Measurements from ENCODE around the gene OSBPL1A. TPM values are rescaled to one million over a fixed set of nuclear protein-coding genes. Genes with fewer than 3 reads are reported as not detected.

The OSBPL1A gene
- total and polyA plus RNA-seq, 2 experiments from 2014 or later = 23.1 to 33.3 TPM

DNA sequence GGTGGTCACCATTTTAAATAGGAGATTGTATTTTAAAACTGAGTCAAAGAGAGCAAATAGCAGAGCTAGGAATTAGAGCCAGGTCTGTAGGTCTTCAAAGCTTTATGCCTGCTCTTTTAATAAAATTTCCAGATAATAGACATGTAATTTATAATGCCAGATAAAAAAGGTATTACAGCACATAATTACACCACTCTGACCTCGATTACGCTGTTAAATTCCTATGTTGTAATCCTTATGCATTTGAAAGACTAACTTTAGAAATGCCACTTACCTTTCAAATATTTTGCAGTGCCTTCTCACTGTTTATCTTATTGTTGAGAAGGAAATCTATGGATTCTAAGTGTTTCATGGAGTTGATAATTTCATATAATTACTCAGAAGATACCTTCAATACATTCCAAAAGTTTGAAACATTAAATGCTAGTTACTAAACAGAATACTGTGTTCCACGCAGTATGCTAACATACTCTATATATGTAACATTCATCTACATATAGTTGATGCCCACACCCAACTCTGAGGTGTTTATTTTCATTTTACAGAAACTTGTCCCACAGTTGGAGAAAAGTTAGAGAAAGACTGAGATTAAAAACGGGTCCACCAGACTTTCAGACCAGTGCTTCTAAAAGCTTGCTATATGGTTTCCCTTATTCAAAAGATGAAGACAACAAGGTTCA is 120.0 kb downstream of the OSBPL1A start:
- H3K4me3 ChIP-seq = no peak overlapping the region
- H3K9me3 ChIP-seq (ENCODE audit: low read depth) = no peaks in the 10 kb centered on the region
- peaks cover under 1% of the 10 kb centered on the region for H3K4me1 ChIP-seq (ENCODE audit: low read depth)
- H3K27ac ChIP-seq = no peak overlapping the region
- no peaks in the 10 kb centered on the region for H3K27me3 ChIP-seq
- H3K36me3 ChIP-seq = no peaks in the 10 kb centered on the region
- TF ChIP-seq, protein P1, sequence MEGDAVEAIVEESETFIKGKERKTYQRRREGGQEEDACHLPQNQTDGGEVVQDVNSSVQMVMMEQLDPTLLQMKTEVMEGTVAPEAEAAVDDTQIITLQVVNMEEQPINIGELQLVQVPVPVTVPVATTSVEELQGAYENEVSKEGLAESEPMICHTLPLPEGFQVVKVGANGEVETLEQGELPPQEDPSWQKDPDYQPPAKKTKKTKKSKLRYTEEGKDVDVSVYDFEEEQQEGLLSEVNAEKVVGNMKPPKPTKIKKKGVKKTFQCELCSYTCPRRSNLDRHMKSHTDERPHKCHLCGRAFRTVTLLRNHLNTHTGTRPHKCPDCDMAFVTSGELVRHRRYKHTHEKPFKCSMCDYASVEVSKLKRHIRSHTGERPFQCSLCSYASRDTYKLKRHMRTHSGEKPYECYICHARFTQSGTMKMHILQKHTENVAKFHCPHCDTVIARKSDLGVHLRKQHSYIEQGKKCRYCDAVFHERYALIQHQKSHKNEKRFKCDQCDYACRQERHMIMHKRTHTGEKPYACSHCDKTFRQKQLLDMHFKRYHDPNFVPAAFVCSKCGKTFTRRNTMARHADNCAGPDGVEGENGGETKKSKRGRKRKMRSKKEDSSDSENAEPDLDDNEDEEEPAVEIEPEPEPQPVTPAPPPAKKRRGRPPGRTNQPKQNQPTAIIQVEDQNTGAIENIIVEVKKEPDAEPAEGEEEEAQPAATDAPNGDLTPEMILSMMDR (IDR thresholded peaks at IDR 0.05; ENCODE audit: low read depth, low read length) = no peak
- DNase-seq (ENCODE audit: low read depth in 1 of 2, low spot score in 1 of 2) = no peak

DNA sequence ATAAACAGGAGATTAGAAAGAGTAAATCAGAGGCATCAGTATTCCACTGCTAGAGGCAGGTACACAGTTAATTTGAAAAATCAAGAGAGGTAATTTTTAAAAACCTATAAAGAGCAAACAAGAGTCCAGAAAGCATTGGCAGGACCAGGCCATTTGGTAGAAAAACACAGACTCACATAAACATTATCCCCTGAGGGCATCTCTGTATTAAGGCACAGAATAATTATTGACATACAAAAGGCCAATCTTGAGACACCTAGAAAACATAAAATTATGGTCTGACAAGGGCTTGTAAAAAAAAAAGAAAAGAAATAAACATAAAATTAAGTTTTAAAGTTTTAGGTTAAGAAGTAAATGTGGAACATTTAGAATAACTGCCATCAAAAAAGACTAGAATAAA is 120.6 kb downstream of the OSBPL1A start:
- no peaks in the 10 kb centered on the region for H3K36me3 ChIP-seq
- H3K27me3 ChIP-seq = no peaks in the 10 kb centered on the region
- peaks cover 6% of the 10 kb centered on the region for H3K4me1 ChIP-seq (ENCODE audit: low read depth)
- TF ChIP-seq, protein P1 (IDR thresholded peaks at IDR 0.05; ENCODE audit: low read depth, low read length) = no peak
- DNase-seq (ENCODE audit: low read depth in 1 of 2, low spot score in 1 of 2) = no peak
- no peak overlapping the region for H3K4me3 ChIP-seq
- no peaks in the 10 kb centered on the region for H3K9me3 ChIP-seq (ENCODE audit: low read depth)
- H3K27ac ChIP-seq = no peak overlapping the region

GRCh38 chr18:24274837-24275236 is 122.8 kb downstream of the OSBPL1A start:
- Histone ChIP-seq H3K4me3 (no peak overlapping the region), H3K36me3 (no peaks in the 10 kb centered on the region), H3K27me3 (no peaks in the 10 kb centered on the region), H3K27ac (no peak overlapping the region), H3K9me3 (ENCODE audit: low read depth) (no peaks in the 10 kb centered on the region), H3K4me1 (ENCODE audit: low read depth) (peaks cover 6% of the 10 kb centered on the region)
- TF ChIP-seq, protein P1 (IDR thresholded peaks at IDR 0.05; ENCODE audit: low read depth, low read length) = no peak
- no peak for DNase-seq (ENCODE audit: low read depth in 1 of 2, low spot score in 1 of 2)

- TF ChIP-seq, protein P1 (IDR thresholded peaks at IDR 0.05; ENCODE audit: low read depth, low read length) = no peak
- Histone ChIP-seq H3K27me3 (no peaks in the 10 kb centered on the region), H3K9me3 (ENCODE audit: low read depth) (no peaks in the 10 kb centered on the region), H3K36me3 (no peaks in the 10 kb centered on the region), H3K4me1 (ENCODE audit: low read depth) (peaks cover 6% of the 10 kb centered on the region), H3K4me3 (no peak overlapping the region), H3K27ac (no peak overlapping the region)
- no peak for DNase-seq (ENCODE audit: low read depth in 1 of 2, low spot score in 1 of 2)
Observed at GRCh38 chr18:24273596-24273995, 124.0 kb downstream of the OSBPL1A start.

DNA sequence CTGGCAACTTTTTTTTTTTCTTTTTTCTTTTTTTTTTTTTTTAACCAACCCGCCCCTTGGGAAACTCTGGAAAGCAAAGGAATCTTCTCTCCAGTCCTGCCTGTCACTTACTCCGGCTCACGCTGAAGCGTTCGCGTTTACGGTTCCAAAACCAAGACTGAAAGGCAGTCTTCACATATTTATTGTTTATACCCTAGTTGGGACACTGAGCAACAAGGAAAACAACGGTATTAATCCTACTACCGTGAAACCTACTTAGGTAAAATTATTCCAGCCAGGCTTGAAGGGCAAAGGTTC is 125.4 kb downstream of the OSBPL1A start:
- Histone ChIP-seq H3K4me3 (peak overlapping the region; percentile 88), H3K9me3 (ENCODE audit: low read depth) (no peaks in the 10 kb centered on the region), H3K36me3 (no peaks in the 10 kb centered on the region), H3K27me3 (no peaks in the 10 kb centered on the region), H3K4me1 (ENCODE audit: low read depth) (peaks cover 6% of the 10 kb centered on the region), H3K27ac (peak overlapping the region; percentile 88)
- TF ChIP-seq, protein P1 (IDR thresholded peaks at IDR 0.05; ENCODE audit: low read depth, low read length) = no peak
- no peak for DNase-seq (ENCODE audit: low read depth in 1 of 2, low spot score in 1 of 2)
